HCT116 (cell line): ENCODE data around the gene UPF2. TPM values are rescaled to one million over a fixed set of nuclear protein-coding genes. Genes with fewer than 3 reads are reported as not detected.

Source experiments
- ATAC-seq: fragments of 200-7000 bp; cut with Tn5 transposase; 2 replicates; pipeline ENCODE4 v1.9.1; 2020; ENCODE audit warnings: mild to moderate bottlenecking, moderate library complexity
- Bru-seq: library from RNA; stranded (reverse); fragments of 400-500 nt; gene quantifications from one replicate; lab custom pipeline; 2021; lab: Mats Ljungman, UMichigan
- BruChase-seq, 2 experiments: library from RNA; stranded (reverse); fragments of 400-500 nt; gene quantifications; one replicate each; lab custom pipeline; 2021; lab: Mats Ljungman, UMichigan
- BruUV-seq: library from RNA; stranded (reverse); fragments of 400-500 nt; replicated peaks from 2 replicates; lab custom pipeline; 2021; lab: Mats Ljungman, UMichigan
- CTCF ChIA-PET: fragments of 300-600 bp; sonication (Branson Sonifier 250); formaldehyde crosslinking; loops from one replicate; lab custom pipeline; 2021; ENCODE audit warnings: antibody characterized with exemption; lab: Charles Lee
- POLR2A ChIA-PET: fragments of 300-600, 350-600 bp; sonication (Branson Sonifier 250); formaldehyde crosslinking; loops from one replicate; lab custom pipeline; 2021; ENCODE audit warnings: antibody characterized with exemption; lab: Charles Lee
- RAD21 ChIA-PET, 2 experiments: fragments of 300-600 bp; sonication (Branson Sonifier 250); formaldehyde crosslinking; loops; one replicate each; lab custom pipeline; 2023; ENCODE audit warnings: low total read pairs in 2 of 2; ENCODE audit not compliant: uncharacterized antibody in 2 of 2, unreplicated experiment in 2 of 2, low non-redundant PET in 1 of 2; lab: Charles Lee
- DNase-seq: peaks from one replicate; pipeline ENCODE4 v3.0.0-alpha.2; 2010; ENCODE audit warnings: low read depth, low spot score
- H2AFZ ChIP-seq: fragments of 200-600 bp; shearing (Covaris generic), sonication (generic); 2 replicates; pipeline ENCODE4 v1.6.1; 2017; ENCODE audit warnings: low read depth, mixed run types, mixed read lengths, antibody characterized with exemption, low read length; ENCODE audit not compliant: poor library complexity, severe bottlenecking
- H3K27ac ChIP-seq: 2 replicates; pipeline ENCODE4 v1.5.1; 2012; ENCODE audit warnings: low read depth, low read length
- H3K27me3 ChIP-seq: fragments of 200-600 bp; sonication (generic); 2 replicates; pipeline ENCODE4 v1.6.1; 2016; ENCODE audit warnings: mixed run types, low read length, mixed read lengths; ENCODE audit not compliant: insufficient read depth
- H3K36me3 ChIP-seq, 2 experiments: fragments of 200-500 bp in 1 of 2; fragments of 200-600 bp in 1 of 2; sonication (Bioruptor generic) in 1 of 2; sonication (generic) in 1 of 2; 2 replicates each; pipeline versions ENCODE4 v1.5.1 to v1.6.1; 2014 to 2016; ENCODE audit warnings: low read length in 2 of 2, inconsistent platforms in 1 of 2, mixed read lengths in 1 of 2, mixed run types in 1 of 2; ENCODE audit not compliant: insufficient read depth in 2 of 2, control insufficient read depth in 1 of 2
- H3K4me1 ChIP-seq, 2 experiments: fragments of 200-600 bp in 1 of 2; sonication (generic) in 1 of 2; 2 replicates each; pipeline versions ENCODE4 v1.5.1 to v1.6.1; 2012 to 2017; ENCODE audit warnings: low read length in 2 of 2, inconsistent platforms in 1 of 2, mild to moderate bottlenecking in 1 of 2, mixed read lengths in 1 of 2, mixed run types in 1 of 2, moderate library complexity in 1 of 2; ENCODE audit not compliant: insufficient read depth in 2 of 2, control insufficient read depth in 1 of 2
- H3K4me2 ChIP-seq: fragments of 200-600 bp; sonication (generic); 2 replicates; pipeline ENCODE4 v1.6.1; 2017; ENCODE audit warnings: mixed run types, low read length, mixed read lengths
- H3K4me3 ChIP-seq, 2 experiments: fragments of 200-600 bp in 1 of 2; sonication (generic) in 1 of 2; replicated peaks in 1 of 2; 2 replicates each; pipeline ENCODE4 v1.5.1; 2011 to 2016; ENCODE audit warnings: low read length in 2 of 2, control low read depth in 1 of 2, low read depth in 1 of 2, mild to moderate bottlenecking in 1 of 2, mixed read lengths in 1 of 2, mixed run types in 1 of 2
- H3K79me2 ChIP-seq: fragments of 200-600 bp; sonication (generic); 2 replicates; pipeline ENCODE4 v1.6.1; 2017; ENCODE audit warnings: mild to moderate bottlenecking, mixed run types, low read length, moderate library complexity, mixed read lengths; ENCODE audit not compliant: insufficient read depth
- H3K9ac ChIP-seq: fragments of 200-600 bp; sonication (generic); 2 replicates; pipeline ENCODE4 v1.6.1; 2016; ENCODE audit warnings: low read length, mixed read lengths
- H3K9me2 ChIP-seq: fragments of 200-600 bp; sonication (generic), shearing (Covaris generic); 2 replicates; pipeline ENCODE4 v1.6.1; 2017; ENCODE audit warnings: mixed run types, mild to moderate bottlenecking, moderate library complexity; ENCODE audit not compliant: insufficient read depth
- H3K9me3 ChIP-seq, 2 experiments: fragments of 200-500 bp in 1 of 2; fragments of 200-600 bp in 1 of 2; sonication (Bioruptor generic) in 1 of 2; sonication (generic) in 1 of 2; 2 replicates each; pipeline ENCODE4 v1.6.1; 2014 to 2017; ENCODE audit warnings: low read length in 2 of 2, mixed read lengths in 2 of 2, inconsistent platforms in 1 of 2, low read depth in 1 of 2, mild to moderate bottlenecking in 1 of 2, mixed run types in 1 of 2, moderate library complexity in 1 of 2; ENCODE audit not compliant: control insufficient read depth in 1 of 2, insufficient read depth in 1 of 2
- H4K20me1 ChIP-seq: fragments of 200-600 bp; sonication (generic), shearing (Covaris generic); 2 replicates; pipeline ENCODE4 v1.6.1; 2017; ENCODE audit warnings: mixed run types, mild to moderate bottlenecking, moderate library complexity; ENCODE audit not compliant: insufficient read depth
- CBX3 ChIP-seq: IDR thresholded peaks from 2 replicates; pipeline ENCODE4 v1.6.1; 2012; ENCODE audit warnings: low read depth
- CEBPB ChIP-seq: IDR thresholded peaks from 2 replicates; pipeline ENCODE4 v1.6.1; 2012; ENCODE audit warnings: low read depth
- EGR1 ChIP-seq: IDR thresholded peaks from 2 replicates; pipeline ENCODE4 v1.6.1; 2012; ENCODE audit warnings: low read depth
- ELF1 ChIP-seq: IDR thresholded peaks from 2 replicates; pipeline ENCODE4 v1.6.1; 2012; ENCODE audit warnings: low read depth, borderline replicate concordance
- EZH2 ChIP-seq: fragments of 200-600 bp; sonication (generic); IDR thresholded peaks from 2 replicates; pipeline ENCODE4 v1.6.1; 2017; ENCODE audit warnings: antibody characterized with exemption, mixed run types
- FOSL1 ChIP-seq: IDR thresholded peaks from 2 replicates; pipeline ENCODE4 v1.6.1; 2012; ENCODE audit warnings: low read depth
- JUND ChIP-seq: IDR thresholded peaks from 2 replicates; pipeline ENCODE4 v1.6.1; 2012
- POLR2A ChIP-seq: IDR thresholded peaks from 2 replicates; pipeline ENCODE4 v1.7.0; 2011; ENCODE audit warnings: borderline replicate concordance; ENCODE audit not compliant: insufficient read depth, insufficient read length; ENCODE audit errors: extremely low read depth
- POLR2AphosphoS5 ChIP-seq: IDR thresholded peaks from 2 replicates; pipeline ENCODE4 v1.6.1; 2011; ENCODE audit warnings: mild to moderate bottlenecking, low read depth, low read length, moderate library complexity
- RAD21 ChIP-seq: IDR thresholded peaks from 2 replicates; pipeline ENCODE4 v1.6.1; 2012; ENCODE audit warnings: low read depth, mild to moderate bottlenecking
- SIN3A ChIP-seq: IDR thresholded peaks from 2 replicates; pipeline ENCODE4 v1.6.1; 2012; ENCODE audit warnings: low read depth
- SP1 ChIP-seq: IDR thresholded peaks from 2 replicates; pipeline ENCODE4 v1.6.1; 2012; ENCODE audit warnings: low read depth
- SRF ChIP-seq: IDR thresholded peaks from 2 replicates; pipeline ENCODE4 v1.6.1; 2012; ENCODE audit warnings: low read depth
- YY1 ChIP-seq: IDR thresholded peaks from 2 replicates; pipeline ENCODE4 v1.6.1; 2011; ENCODE audit warnings: low read length, low read depth, moderate library complexity, mild to moderate bottlenecking; ENCODE audit not compliant: insufficient replicate concordance; ENCODE audit errors: extremely low read depth
- ZFX ChIP-seq: fragments of 450-650 bp; IDR thresholded peaks from 2 replicates; pipeline ENCODE4 v1.6.1; 2017
- ZNF274 ChIP-seq: fragments of 200-500 bp; sonication (Bioruptor generic); IDR thresholded peaks from 2 replicates; pipeline ENCODE4 v1.6.1; 2014; ENCODE audit warnings: mild to moderate bottlenecking, low read depth, low read length, inconsistent platforms
- intact Hi-C: fragments of 100-400 bp; cut with micrococcal nuclease; formaldehyde crosslinking; loops from 2 replicates; pipeline ENCODE4 v1.10.0; 2022
- long read RNA-seq: library from polyadenylated mRNA; unstranded; transcript quantifications from one replicate; pipeline ENCODE4 v2.0.0, GENCODE V29; 2021; ENCODE audit not compliant: unreplicated experiment
- polyA plus RNA-seq: library from polyadenylated mRNA; unstranded; fragments of >200 nt; gene quantifications from 2 replicates; pipeline ENCODE4 v1.2.1, GENCODE V29; 2012; ENCODE audit warnings: missing spikeins
- total RNA-seq: library from RNA; stranded (reverse); gene quantifications from one replicate; pipeline ENCODE4 v1.2.1, GENCODE V29; 2021; ENCODE audit not compliant: unreplicated experiment
- TF ChIP-seq, protein P1 (sequence below), 3 experiments: fragments of 200-600 bp in 1 of 3; sonication (generic) in 1 of 3; IDR thresholded peaks in 2 of 3; conservative IDR thresholded peaks in 1 of 3; 2 replicates each; pipeline ENCODE4 v1.5.1; 2012 to 2017; ENCODE audit warnings: low read depth in 2 of 3, low read length in 2 of 3, antibody characterized with exemption in 1 of 3, borderline replicate concordance in 1 of 3, control low read depth in 1 of 3, mild to moderate bottlenecking in 1 of 3, mixed read lengths in 1 of 3, mixed run types in 1 of 3, moderate library complexity in 1 of 3; ENCODE audit not compliant: insufficient read depth in 1 of 3
- TF ChIP-seq, protein P2 (sequence below): IDR thresholded peaks from 2 replicates; pipeline ENCODE4 v1.6.1; 2012

Gene UPF2, protein sequence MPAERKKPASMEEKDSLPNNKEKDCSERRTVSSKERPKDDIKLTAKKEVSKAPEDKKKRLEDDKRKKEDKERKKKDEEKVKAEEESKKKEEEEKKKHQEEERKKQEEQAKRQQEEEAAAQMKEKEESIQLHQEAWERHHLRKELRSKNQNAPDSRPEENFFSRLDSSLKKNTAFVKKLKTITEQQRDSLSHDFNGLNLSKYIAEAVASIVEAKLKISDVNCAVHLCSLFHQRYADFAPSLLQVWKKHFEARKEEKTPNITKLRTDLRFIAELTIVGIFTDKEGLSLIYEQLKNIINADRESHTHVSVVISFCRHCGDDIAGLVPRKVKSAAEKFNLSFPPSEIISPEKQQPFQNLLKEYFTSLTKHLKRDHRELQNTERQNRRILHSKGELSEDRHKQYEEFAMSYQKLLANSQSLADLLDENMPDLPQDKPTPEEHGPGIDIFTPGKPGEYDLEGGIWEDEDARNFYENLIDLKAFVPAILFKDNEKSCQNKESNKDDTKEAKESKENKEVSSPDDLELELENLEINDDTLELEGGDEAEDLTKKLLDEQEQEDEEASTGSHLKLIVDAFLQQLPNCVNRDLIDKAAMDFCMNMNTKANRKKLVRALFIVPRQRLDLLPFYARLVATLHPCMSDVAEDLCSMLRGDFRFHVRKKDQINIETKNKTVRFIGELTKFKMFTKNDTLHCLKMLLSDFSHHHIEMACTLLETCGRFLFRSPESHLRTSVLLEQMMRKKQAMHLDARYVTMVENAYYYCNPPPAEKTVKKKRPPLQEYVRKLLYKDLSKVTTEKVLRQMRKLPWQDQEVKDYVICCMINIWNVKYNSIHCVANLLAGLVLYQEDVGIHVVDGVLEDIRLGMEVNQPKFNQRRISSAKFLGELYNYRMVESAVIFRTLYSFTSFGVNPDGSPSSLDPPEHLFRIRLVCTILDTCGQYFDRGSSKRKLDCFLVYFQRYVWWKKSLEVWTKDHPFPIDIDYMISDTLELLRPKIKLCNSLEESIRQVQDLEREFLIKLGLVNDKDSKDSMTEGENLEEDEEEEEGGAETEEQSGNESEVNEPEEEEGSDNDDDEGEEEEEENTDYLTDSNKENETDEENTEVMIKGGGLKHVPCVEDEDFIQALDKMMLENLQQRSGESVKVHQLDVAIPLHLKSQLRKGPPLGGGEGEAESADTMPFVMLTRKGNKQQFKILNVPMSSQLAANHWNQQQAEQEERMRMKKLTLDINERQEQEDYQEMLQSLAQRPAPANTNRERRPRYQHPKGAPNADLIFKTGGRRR
- total RNA-seq (27.3 TPM), Bru-seq, nascent RNA (percentile 86 among the genes with signal in this experiment), BruChase-seq, experiment 1, labeled RNA remaining after a 6-hour chase (percentile 81 among the genes with signal in this experiment), BruChase-seq, experiment 2, labeled RNA remaining after a 2-hour chase (percentile 79 among the genes with signal in this experiment)
- polyA plus RNA-seq = 9.7 and 12.2 TPM in 2 replicates
- long read RNA-seq, full-length matches to known transcripts = 21 of 66 reads
- long read RNA-seq, partial matches to known transcripts = 28 of 66 reads
- long read RNA-seq, other reads (novel, unspliced or antisense) = 17 of 66 reads

DNA sequence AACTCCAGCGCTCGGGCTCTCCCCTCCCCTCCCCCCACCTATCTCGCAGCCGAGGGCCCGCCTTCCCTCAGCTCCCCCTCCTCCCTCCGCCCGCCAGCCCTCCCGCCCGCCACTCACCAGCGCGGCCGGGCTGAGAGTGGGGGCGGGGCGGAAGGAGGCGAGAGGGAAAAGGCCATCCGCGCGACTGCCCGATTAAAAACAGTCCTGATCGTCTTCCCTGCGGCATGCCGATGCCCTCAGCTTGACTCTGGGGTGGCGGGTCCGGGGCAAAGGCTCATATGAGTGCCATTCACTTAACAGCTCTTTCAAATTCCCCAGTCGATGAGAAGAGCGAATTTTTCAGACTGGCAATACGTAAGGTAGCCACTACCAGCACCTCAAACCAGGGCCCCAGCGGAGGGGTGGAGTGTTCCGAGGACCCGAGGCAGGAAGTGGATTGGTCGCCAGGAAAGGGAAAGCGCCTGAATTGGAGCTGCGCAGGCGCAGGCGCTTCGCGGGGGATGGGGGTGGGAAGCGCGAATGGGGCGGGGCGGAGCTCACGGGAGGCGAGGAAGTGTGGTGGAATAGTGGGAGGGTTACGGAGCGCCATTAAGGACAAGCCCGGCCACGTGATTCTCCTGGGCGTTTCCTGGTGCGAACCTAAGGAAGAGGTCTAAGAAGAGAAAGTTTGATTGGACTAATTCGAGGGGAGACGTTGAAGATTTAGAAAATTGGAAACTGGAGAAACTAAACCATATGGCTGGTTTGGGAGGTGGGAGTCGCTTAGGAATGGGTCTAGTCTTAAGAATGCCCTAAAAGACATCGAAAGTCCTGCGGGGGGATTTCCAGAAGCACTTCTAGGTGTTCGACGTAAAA lies at the start of gene UPF2:
Gene UPF2 (minus strand): TSS at position 13 of the 855 bp plus-strand sequence. CDS start 7,386 bp downstream, outside the sequence.
- ChIA-PET POLR2A (interaction anchor here (0.9 to 1.4 kb wide), 6 partner anchors 10 to 152 kb away, joined by 3 to 6 read pairs (median 4); partner anchors contain the start of genes CDC123 and NUDT5), CTCF (interaction anchor here (1.1 to 1.4 kb wide), 3 partner anchors 12 to 87 kb away, joined by 3 to 10 read pairs (median 4); no protein-coding TSS in a partner anchor), RAD21 (interaction anchor here in 1 of 2 experiments (0.7 kb wide), 1 partner anchor 47 kb away, joined by 3 read pairs; no protein-coding TSS in a partner anchor)
- peak; percentile 90 for ATAC-seq
- H3K36me3 ChIP-seq = no peaks in the 10 kb centered on the region
- peak; percentile 97 for DNase-seq
- no peaks in the 10 kb centered on the region for H3K9me2 ChIP-seq
- no TSS peak for BruUV-seq
- no peaks in the 10 kb centered on the region for H3K27me3 ChIP-seq
- H3K9ac ChIP-seq = peak within 1 kb of the TSS; percentile 100
- H3K4me1 ChIP-seq = peaks cover 10 to 27% of the 10 kb centered on the region in 2 experiments; a peak in 3 of 4 replicates
- no peaks in the 10 kb centered on the region for H3K9me3 ChIP-seq
- peaks cover 45% of the 10 kb centered on the region for H3K79me2 ChIP-seq
- H3K27ac ChIP-seq = peak within 1 kb of the TSS; percentile 98
- peak within 1 kb of the TSS; percentile 97 for H3K4me3 ChIP-seq
- peak within 1 kb of the TSS; percentile 73 for H2AFZ ChIP-seq
- peak within 1 kb of the TSS; percentile 87 for H3K4me2 ChIP-seq
- peaks cover 5% of the 10 kb centered on the region; the same call in 1 of the 2 replicates for H4K20me1 ChIP-seq
- intact Hi-C loops = loop anchor here (2.0 kb wide), 1 partner anchor 26 kb away; the partner anchor contains the start of gene DHTKD1
- TF ChIP-seq JUND = no peak
- peak; percentile 75 for TF ChIP-seq YY1
- TF ChIP-seq, protein P1, sequence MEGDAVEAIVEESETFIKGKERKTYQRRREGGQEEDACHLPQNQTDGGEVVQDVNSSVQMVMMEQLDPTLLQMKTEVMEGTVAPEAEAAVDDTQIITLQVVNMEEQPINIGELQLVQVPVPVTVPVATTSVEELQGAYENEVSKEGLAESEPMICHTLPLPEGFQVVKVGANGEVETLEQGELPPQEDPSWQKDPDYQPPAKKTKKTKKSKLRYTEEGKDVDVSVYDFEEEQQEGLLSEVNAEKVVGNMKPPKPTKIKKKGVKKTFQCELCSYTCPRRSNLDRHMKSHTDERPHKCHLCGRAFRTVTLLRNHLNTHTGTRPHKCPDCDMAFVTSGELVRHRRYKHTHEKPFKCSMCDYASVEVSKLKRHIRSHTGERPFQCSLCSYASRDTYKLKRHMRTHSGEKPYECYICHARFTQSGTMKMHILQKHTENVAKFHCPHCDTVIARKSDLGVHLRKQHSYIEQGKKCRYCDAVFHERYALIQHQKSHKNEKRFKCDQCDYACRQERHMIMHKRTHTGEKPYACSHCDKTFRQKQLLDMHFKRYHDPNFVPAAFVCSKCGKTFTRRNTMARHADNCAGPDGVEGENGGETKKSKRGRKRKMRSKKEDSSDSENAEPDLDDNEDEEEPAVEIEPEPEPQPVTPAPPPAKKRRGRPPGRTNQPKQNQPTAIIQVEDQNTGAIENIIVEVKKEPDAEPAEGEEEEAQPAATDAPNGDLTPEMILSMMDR (IDR thresholded peaks at IDR 0.05 in 2 of 3, conservative IDR thresholded peaks at IDR 0.05 in 1 of 3; ENCODE audit: borderline replicate concordance in 1 of 3, insufficient read depth in 1 of 3, low read depth in 2 of 3, low read length in 2 of 3) = no peak
- peak; percentile 46 for TF ChIP-seq POLR2A
- no peak for TF ChIP-seq CBX3
- no peak for TF ChIP-seq RAD21
- TF ChIP-seq EZH2 = no peak
- no peak for TF ChIP-seq CEBPB
- TF ChIP-seq POLR2AphosphoS5 = peak; percentile 51; the same call in 1 of the 2 replicates
- peak; percentile 94 for TF ChIP-seq SP1
- no peak for TF ChIP-seq SIN3A
- peak; percentile 61 for TF ChIP-seq EGR1
- no peak for TF ChIP-seq FOSL1
- peak; percentile 89 for TF ChIP-seq ELF1
- TF ChIP-seq ZNF274 = no peak
- TF ChIP-seq, protein P2, sequence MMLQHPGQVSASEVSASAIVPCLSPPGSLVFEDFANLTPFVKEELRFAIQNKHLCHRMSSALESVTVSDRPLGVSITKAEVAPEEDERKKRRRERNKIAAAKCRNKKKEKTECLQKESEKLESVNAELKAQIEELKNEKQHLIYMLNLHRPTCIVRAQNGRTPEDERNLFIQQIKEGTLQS = no peak
- peak; percentile 91 for TF ChIP-seq SRF
- TF ChIP-seq ZFX = no peak
